K562 (cell line): ENCODE data around the gene COL15A1. TPM values are rescaled to one million over a fixed set of nuclear protein-coding genes. Genes with fewer than 3 reads are reported as not detected.

ENCODE experiments used
- ATAC-seq: fragments of 200-7000 bp; cut with Tn5 transposase; 3 replicates; pipeline ENCODE4 v1.9.1; 2020; ENCODE audit warnings: moderate library complexity
- BruUV-seq: library from RNA; stranded (reverse); fragments of 400-500 nt; replicated peaks from 2 replicates; lab custom pipeline; 2021; lab: Mats Ljungman, UMichigan
- CTCF ChIA-PET: fragments of 300-600 bp; formaldehyde crosslinking; extraction: SDS; loops from one replicate; lab custom pipeline; 2021; ENCODE audit warnings: low intra/inter-chr PET ratio; lab: Yijun Ruan, JAX
- POLR2A ChIA-PET: fragments of 300-600, 350-650 bp; sonication (Branson Sonifier 250); formaldehyde crosslinking; extraction: SDS; loops from one replicate; lab custom pipeline; 2021; ENCODE audit warnings: antibody characterized with exemption, inconsistent platforms; lab: Yijun Ruan, JAX
- DNase-seq, 4 experiments: peaks; one replicate each; pipeline versions ENCODE4 v3.0.0 to v3.0.0-alpha.2; 2011 to 2018; ENCODE audit warnings: low spot score in 3 of 4, mixed read lengths in 3 of 4; ENCODE audit errors: extremely low read depth in 1 of 4
- FAIRE-seq: peaks from 2 replicates; lab custom pipeline; 2011; peaks lifted over from hg19 to GRCh38; lab: Jason Lieb, UNC
- H2AFZ ChIP-seq: 2 replicates; pipeline ENCODE4 v1.6.0; 2011; ENCODE audit warnings: low read depth, low read length, control low read depth, inconsistent platforms
- H3K27ac ChIP-seq: fragments of 200-600 bp; 3 replicates; pipeline ENCODE4 v1.8.0; 2011; ENCODE audit warnings: low read depth, mild to moderate bottlenecking, control low read depth, inconsistent platforms, low read length, moderate library complexity, mixed read lengths; ENCODE audit errors: extremely low read depth
- H3K27me3 ChIP-seq, 2 experiments: fragments of 300-600 bp in 1 of 2; 2 replicates in 1 of 2; 3 replicates in 1 of 2; pipeline versions ENCODE4 v1.6.0 to v1.8.0; 2011; ENCODE audit warnings: inconsistent platforms in 2 of 2, low read length in 2 of 2, mild to moderate bottlenecking in 1 of 2, mixed read lengths in 1 of 2, moderate library complexity in 1 of 2; ENCODE audit not compliant: control insufficient read depth in 2 of 2, insufficient read depth in 2 of 2
- H3K36me3 ChIP-seq: fragments of 300-600 bp; 3 replicates; pipeline ENCODE4 v1.8.0; 2011; ENCODE audit warnings: mild to moderate bottlenecking, low read length, inconsistent platforms; ENCODE audit not compliant: control insufficient read depth, insufficient read depth
- H3K4me1 ChIP-seq, 2 experiments: fragments of 200-600 bp in 1 of 2; replicated peaks in 1 of 2; 2 replicates in 1 of 2; 3 replicates in 1 of 2; pipeline versions ENCODE4 v1.5.1 to v1.8.0; 2011; ENCODE audit warnings: inconsistent platforms in 2 of 2, low read length in 2 of 2, mild to moderate bottlenecking in 1 of 2, mixed read lengths in 1 of 2, moderate library complexity in 1 of 2; ENCODE audit not compliant: control insufficient read depth in 2 of 2, insufficient read depth in 2 of 2
- H3K4me2 ChIP-seq: 2 replicates; pipeline ENCODE4 v1.6.1; 2011; ENCODE audit warnings: low read length, control low read depth, inconsistent platforms, mixed read lengths; ENCODE audit not compliant: insufficient read depth
- H3K4me3 ChIP-seq: fragments of 200-600 bp; sonication (generic), shearing (Covaris generic); 2 replicates; pipeline ENCODE4 v1.5.1; 2016; ENCODE audit warnings: control low read depth, inconsistent platforms
- H3K79me2 ChIP-seq: fragments of 200-600 bp; 3 replicates; pipeline ENCODE4 v1.8.0; 2011; ENCODE audit warnings: low read length, inconsistent platforms; ENCODE audit not compliant: control insufficient read depth, insufficient read depth
- H3K9ac ChIP-seq, 2 experiments: 2 replicates each; pipeline versions ENCODE4 v1.6.0 to v1.6.1; 2011; ENCODE audit warnings: low read depth in 2 of 2, low read length in 2 of 2, control low read depth in 1 of 2, inconsistent platforms in 1 of 2, mild to moderate bottlenecking in 1 of 2, mixed read lengths in 1 of 2; ENCODE audit not compliant: insufficient read depth in 1 of 2
- H3K9me1 ChIP-seq: one replicate; pipeline ENCODE4 v1.6.0; 2011; ENCODE audit warnings: inconsistent platforms, mild to moderate bottlenecking, low read length, moderate library complexity; ENCODE audit not compliant: control insufficient read depth, insufficient read depth
- H3K9me3 ChIP-seq: replicated peaks from 2 replicates; pipeline ENCODE4 v1.5.1; 2011; ENCODE audit warnings: low read depth, low read length, inconsistent platforms; ENCODE audit not compliant: control insufficient read depth, insufficient read depth
- H4K20me1 ChIP-seq: replicated peaks from 2 replicates; pipeline ENCODE4 v1.6.1; 2011; ENCODE audit warnings: low read length, inconsistent platforms, mixed read lengths; ENCODE audit not compliant: control insufficient read depth, insufficient read depth
- BRD4 ChIP-seq: fragments of 200-600 bp; sonication (generic); IDR thresholded peaks from 2 replicates; pipeline ENCODE4 v1.6.1; 2017; ENCODE audit warnings: inconsistent platforms
- IRF2 ChIP-seq: sonication (generic); formaldehyde crosslinking; IDR thresholded peaks from 2 replicates; pipeline ENCODE4 v1.8.1; 2022; ENCODE audit warnings: mild to moderate bottlenecking, missing genetic modification reagents
- POLR2A ChIP-seq: fragments of 450-650 bp; conservative IDR thresholded peaks from 2 replicates; pipeline ENCODE4 v1.6.1; 2016
- RBM25 ChIP-seq: fragments of 200-400 bp; formaldehyde crosslinking; IDR thresholded peaks from 2 replicates; pipeline ENCODE4 v1.6.1; 2018; ENCODE audit warnings: low read length, low read depth, moderate library complexity; ENCODE audit not compliant: severe bottlenecking
- SIN3A ChIP-seq, 2 experiments: fragments of 150-350 bp in 1 of 2; IDR thresholded peaks; 2 replicates each; pipeline ENCODE4 v1.6.1; 2011 to 2016; ENCODE audit warnings: borderline replicate concordance in 2 of 2, low read depth in 2 of 2, low read length in 2 of 2, mild to moderate bottlenecking in 2 of 2, moderate library complexity in 2 of 2; ENCODE audit not compliant: control insufficient read depth in 1 of 2
- SMC3 ChIP-seq: conservative IDR thresholded peaks from 2 replicates; pipeline ENCODE4 v1.6.1; 2011; ENCODE audit warnings: low read depth, low read length, improper control_type of control experiment; ENCODE audit not compliant: insufficient read depth
- TEAD2 ChIP-seq: fragments of 450-650 bp; IDR thresholded peaks from 2 replicates; pipeline ENCODE4 v1.6.1; 2016; ENCODE audit warnings: missing genetic modification characterization, control low read depth, missing compliant biosample characterization
- ZNF24 ChIP-seq: fragments of 450-650 bp; IDR thresholded peaks from 2 replicates; pipeline ENCODE4 v1.6.1; 2016
- WGBS: fragments of 100-300 bp; shearing (Covaris generic); methylation state at CpG from one replicate; pipeline ENCODE4 v1.1.6; 2016; ENCODE audit warnings: low coverage, mixed read lengths; ENCODE audit not compliant: insufficient coverage; ENCODE audit errors: missing lambda C conversion rate; 5-methylcytosine and 5-hydroxymethylcytosine counted together
- in situ Hi-C: fragments of 300-500 bp; cut with MboI; formaldehyde crosslinking; loops from 4 replicates; pipeline ENCODE4 v1.15.0; 2018; ENCODE audit warnings: inconsistent platforms, mixed read lengths
- intact Hi-C: fragments of 100-400 bp; cut with micrococcal nuclease; formaldehyde crosslinking; loops from 2 replicates; pipeline ENCODE4 v1.14.2; 2022
- polyA plus RNA-seq, 8 experiments: library from polyadenylated mRNA; depleted of rRNA in 4 of 8; stranded (reverse) in 5 of 8; unstranded in 3 of 8; fragments of >200 nt; fragmentation: Nextera tagmentation in 2 of 8; fragmentation: Illumina TruSeq in 1 of 8; extraction: Ambion mirVana in 2 of 8; extraction: Trizol in 1 of 8; gene quantifications; 2 replicates each; pipeline versions ENCODE4 v1.2.1 to v1.2.3, GENCODE V29; 2011 to 2014; ENCODE audit warnings: inconsistent platforms in 1 of 8, missing spikeins in 1 of 8
- total RNA-seq, 7 experiments: library from RNA; depleted of rRNA in 6 of 7; stranded (reverse); fragments of >200 nt in 6 of 7; fragmentation: Illumina TruSeq in 2 of 7; extraction: Trizol in 2 of 7; gene quantifications; 2 replicates each; pipeline versions ENCODE4 v1.2.1 to v1.2.3, GENCODE V29; 2011 to 2021; ENCODE audit warnings: low replicate concordance in 1 of 7
- TF ChIP-seq, protein P1 (sequence below): fragments of 200-600 bp; sonication (generic); IDR thresholded peaks from one replicate; pipeline ENCODE4 v1.6.1; 2012; ENCODE audit warnings: mild to moderate bottlenecking, low read depth, low read length, inconsistent platforms

Gene COL15A1
- total and polyA plus RNA-seq, 9 of the 15 experiments (the other 6 are each of a cell fraction or from before 2014, with no cell fraction given): 0.46 to 5.1 (median 2.6) TPM

- H3K9me1 ChIP-seq: no peaks in the 10 kb centered on the region
- peak overlapping the region; percentile 90 for H3K4me2 ChIP-seq
- H3K36me3 ChIP-seq: no peaks in the 10 kb centered on the region
- CTCF ChIA-PET: no interaction called here
- FAIRE-seq (no peak), DNase-seq (no peak), ATAC-seq (no peak)
- H2AFZ ChIP-seq: peak overlapping the region; percentile 92
- H3K27me3 ChIP-seq: no peaks in the 10 kb centered on the region
- POLR2A ChIA-PET: interaction anchor here (1.2 to 4.5 kb wide), 12 partner anchors 8 to 125 kb away, joined by 3 to 40 read pairs (median 6); no protein-coding TSS in a partner anchor
- peaks cover 22 to 30% of the 10 kb centered on the region in 2 experiments for H3K4me1 ChIP-seq
- in situ Hi-C loops (no loop called here), intact Hi-C loops (no loop called here)
- no peaks in the 10 kb centered on the region for H4K20me1 ChIP-seq
- no peaks in the 10 kb centered on the region for H3K9me3 ChIP-seq
- peak overlapping the region; percentile 75; the same call in 1 of the 3 replicates for H3K27ac ChIP-seq
- H3K9ac ChIP-seq: peak overlapping the region; percentile 71 to 83; a peak in 3 of 4 replicates
- no TSS peak for BruUV-seq
- no peak overlapping the region for H3K4me3 ChIP-seq
- peaks cover 30% of the 10 kb centered on the region for H3K79me2 ChIP-seq
- WGBS: 61% methylated on average over 10 of the region's 11 CpGs
- no peak for TF ChIP-seq POLR2A
- no peak for TF ChIP-seq TEAD2 (tag)
- TF ChIP-seq, protein P1, sequence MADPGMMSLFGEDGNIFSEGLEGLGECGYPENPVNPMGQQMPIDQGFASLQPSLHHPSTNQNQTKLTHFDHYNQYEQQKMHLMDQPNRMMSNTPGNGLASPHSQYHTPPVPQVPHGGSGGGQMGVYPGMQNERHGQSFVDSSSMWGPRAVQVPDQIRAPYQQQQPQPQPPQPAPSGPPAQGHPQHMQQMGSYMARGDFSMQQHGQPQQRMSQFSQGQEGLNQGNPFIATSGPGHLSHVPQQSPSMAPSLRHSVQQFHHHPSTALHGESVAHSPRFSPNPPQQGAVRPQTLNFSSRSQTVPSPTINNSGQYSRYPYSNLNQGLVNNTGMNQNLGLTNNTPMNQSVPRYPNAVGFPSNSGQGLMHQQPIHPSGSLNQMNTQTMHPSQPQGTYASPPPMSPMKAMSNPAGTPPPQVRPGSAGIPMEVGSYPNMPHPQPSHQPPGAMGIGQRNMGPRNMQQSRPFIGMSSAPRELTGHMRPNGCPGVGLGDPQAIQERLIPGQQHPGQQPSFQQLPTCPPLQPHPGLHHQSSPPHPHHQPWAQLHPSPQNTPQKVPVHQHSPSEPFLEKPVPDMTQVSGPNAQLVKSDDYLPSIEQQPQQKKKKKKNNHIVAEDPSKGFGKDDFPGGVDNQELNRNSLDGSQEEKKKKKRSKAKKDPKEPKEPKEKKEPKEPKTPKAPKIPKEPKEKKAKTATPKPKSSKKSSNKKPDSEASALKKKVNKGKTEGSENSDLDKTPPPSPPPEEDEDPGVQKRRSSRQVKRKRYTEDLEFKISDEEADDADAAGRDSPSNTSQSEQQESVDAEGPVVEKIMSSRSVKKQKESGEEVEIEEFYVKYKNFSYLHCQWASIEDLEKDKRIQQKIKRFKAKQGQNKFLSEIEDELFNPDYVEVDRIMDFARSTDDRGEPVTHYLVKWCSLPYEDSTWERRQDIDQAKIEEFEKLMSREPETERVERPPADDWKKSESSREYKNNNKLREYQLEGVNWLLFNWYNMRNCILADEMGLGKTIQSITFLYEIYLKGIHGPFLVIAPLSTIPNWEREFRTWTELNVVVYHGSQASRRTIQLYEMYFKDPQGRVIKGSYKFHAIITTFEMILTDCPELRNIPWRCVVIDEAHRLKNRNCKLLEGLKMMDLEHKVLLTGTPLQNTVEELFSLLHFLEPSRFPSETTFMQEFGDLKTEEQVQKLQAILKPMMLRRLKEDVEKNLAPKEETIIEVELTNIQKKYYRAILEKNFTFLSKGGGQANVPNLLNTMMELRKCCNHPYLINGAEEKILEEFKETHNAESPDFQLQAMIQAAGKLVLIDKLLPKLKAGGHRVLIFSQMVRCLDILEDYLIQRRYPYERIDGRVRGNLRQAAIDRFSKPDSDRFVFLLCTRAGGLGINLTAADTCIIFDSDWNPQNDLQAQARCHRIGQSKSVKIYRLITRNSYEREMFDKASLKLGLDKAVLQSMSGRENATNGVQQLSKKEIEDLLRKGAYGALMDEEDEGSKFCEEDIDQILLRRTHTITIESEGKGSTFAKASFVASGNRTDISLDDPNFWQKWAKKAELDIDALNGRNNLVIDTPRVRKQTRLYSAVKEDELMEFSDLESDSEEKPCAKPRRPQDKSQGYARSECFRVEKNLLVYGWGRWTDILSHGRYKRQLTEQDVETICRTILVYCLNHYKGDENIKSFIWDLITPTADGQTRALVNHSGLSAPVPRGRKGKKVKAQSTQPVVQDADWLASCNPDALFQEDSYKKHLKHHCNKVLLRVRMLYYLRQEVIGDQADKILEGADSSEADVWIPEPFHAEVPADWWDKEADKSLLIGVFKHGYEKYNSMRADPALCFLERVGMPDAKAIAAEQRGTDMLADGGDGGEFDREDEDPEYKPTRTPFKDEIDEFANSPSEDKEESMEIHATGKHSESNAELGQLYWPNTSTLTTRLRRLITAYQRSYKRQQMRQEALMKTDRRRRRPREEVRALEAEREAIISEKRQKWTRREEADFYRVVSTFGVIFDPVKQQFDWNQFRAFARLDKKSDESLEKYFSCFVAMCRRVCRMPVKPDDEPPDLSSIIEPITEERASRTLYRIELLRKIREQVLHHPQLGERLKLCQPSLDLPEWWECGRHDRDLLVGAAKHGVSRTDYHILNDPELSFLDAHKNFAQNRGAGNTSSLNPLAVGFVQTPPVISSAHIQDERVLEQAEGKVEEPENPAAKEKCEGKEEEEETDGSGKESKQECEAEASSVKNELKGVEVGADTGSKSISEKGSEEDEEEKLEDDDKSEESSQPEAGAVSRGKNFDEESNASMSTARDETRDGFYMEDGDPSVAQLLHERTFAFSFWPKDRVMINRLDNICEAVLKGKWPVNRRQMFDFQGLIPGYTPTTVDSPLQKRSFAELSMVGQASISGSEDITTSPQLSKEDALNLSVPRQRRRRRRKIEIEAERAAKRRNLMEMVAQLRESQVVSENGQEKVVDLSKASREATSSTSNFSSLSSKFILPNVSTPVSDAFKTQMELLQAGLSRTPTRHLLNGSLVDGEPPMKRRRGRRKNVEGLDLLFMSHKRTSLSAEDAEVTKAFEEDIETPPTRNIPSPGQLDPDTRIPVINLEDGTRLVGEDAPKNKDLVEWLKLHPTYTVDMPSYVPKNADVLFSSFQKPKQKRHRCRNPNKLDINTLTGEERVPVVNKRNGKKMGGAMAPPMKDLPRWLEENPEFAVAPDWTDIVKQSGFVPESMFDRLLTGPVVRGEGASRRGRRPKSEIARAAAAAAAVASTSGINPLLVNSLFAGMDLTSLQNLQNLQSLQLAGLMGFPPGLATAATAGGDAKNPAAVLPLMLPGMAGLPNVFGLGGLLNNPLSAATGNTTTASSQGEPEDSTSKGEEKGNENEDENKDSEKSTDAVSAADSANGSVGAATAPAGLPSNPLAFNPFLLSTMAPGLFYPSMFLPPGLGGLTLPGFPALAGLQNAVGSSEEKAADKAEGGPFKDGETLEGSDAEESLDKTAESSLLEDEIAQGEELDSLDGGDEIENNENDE: no peak
- peak; percentile 64 for TF ChIP-seq ZNF24
- no peak for TF ChIP-seq SIN3A (IDR thresholded peaks at IDR 0.05; ENCODE audit: borderline replicate concordance in 2 of 2, control insufficient read depth in 1 of 2, low read depth in 2 of 2, low read length in 2 of 2)
- TF ChIP-seq BRD4: no peak
- TF ChIP-seq IRF2 (CRISPR knock-in tag): no peak
- no peak for TF ChIP-seq SMC3
- TF ChIP-seq RBM25: peak; percentile 26
Observed at GRCh38 chr9:99103054-99103895, 159.6 kb downstream of the COL15A1 start.
